IPS-NIHi7 (cell line): ENCODE measurements around the gene KRTAP10-9.
"Not testable (repeated sequence)": the region's sequence is repeated elsewhere in the genome, so short reads cannot be mapped to it uniquely, and the experiment has no call there.

Experiments
- DNase-seq: peaks from one replicate; pipeline ENCODE4 v3.0.0; 2012; ENCODE audit warnings: mixed read lengths; ENCODE audit errors: extremely low spot score

The KRTAP10-9 gene

GRCh38 chr21:44614961-44615391 lies 11.9 kb upstream of the KRTAP10-9 start:
- DNase-seq = no peak

GRCh38 chr21:44615466-44615865 lies 11.4 kb upstream of the KRTAP10-9 start:
- DNase-seq = no peak

GRCh38 chr21:44615911-44616590 lies 10.8 kb upstream of the KRTAP10-9 start:
- DNase-seq = no peak

- no peak for DNase-seq
Observed at GRCh38 chr21:44616591-44616926, 10.3 kb upstream of the KRTAP10-9 start.

GRCh38 chr21:44617071-44617501 lies 9.8 kb upstream of the KRTAP10-9 start:
- DNase-seq = peak; percentile 45

GRCh38 chr21:44618504-44618903 lies 8.4 kb upstream of the KRTAP10-9 start:
- DNase-seq = peak; percentile 70

- DNase-seq = no peak
Observed at GRCh38 chr21:44618909-44619308, 8.0 kb upstream of the KRTAP10-9 start.

- no peak for DNase-seq
Observed at GRCh38 chr21:44619886-44620285, 7.0 kb upstream of the KRTAP10-9 start.

- no peak for DNase-seq
Observed at GRCh38 chr21:44623575-44623974, 3.3 kb upstream of the KRTAP10-9 start.

- DNase-seq = no peak
Observed at GRCh38 chr21:44625756-44626155, 1.1 kb upstream of the KRTAP10-9 start.

GRCh38 chr21:44626262-44626661 lies 631 bp upstream of the KRTAP10-9 start:
- DNase-seq = no peak

- DNase-seq = not testable (repeated sequence)
Observed at GRCh38 chr21:44627181-44627822, 409 bp downstream of the KRTAP10-9 start.

- not testable (repeated sequence) for DNase-seq
Observed at GRCh38 chr21:44627831-44628233, 939 bp downstream of the KRTAP10-9 start.

- DNase-seq = no peak
Observed at GRCh38 chr21:44628707-44629391, 2.0 kb downstream of the KRTAP10-9 start.

GRCh38 chr21:44630440-44630839 lies 3.5 kb downstream of the KRTAP10-9 start:
- DNase-seq = no peak

- DNase-seq = no peak
Observed at GRCh38 chr21:44632067-44632466, 5.2 kb downstream of the KRTAP10-9 start.

GRCh38 chr21:44636209-44637017 lies 9.5 kb downstream of the KRTAP10-9 start:
- no peak for DNase-seq

- DNase-seq = no peak
Observed at GRCh38 chr21:44637018-44637850, 10.3 kb downstream of the KRTAP10-9 start, which contains the start of gene KRTAP10-10. KRTAP10-10 (plus strand) TSS chr21:44637356; CDS start chr21:44637418, 62 bp downstream.

GRCh38 chr21:44637851-44638348 lies 11.0 kb downstream of the KRTAP10-9 start:
- not testable (repeated sequence) for DNase-seq

- not testable (repeated sequence) for DNase-seq
Observed at GRCh38 chr21:44638506-44639330, 11.8 kb downstream of the KRTAP10-9 start.
